Fibroblast of the conjunctiva (primary cell): ENCODE results near the gene PNCK.
"Not testable (repeated sequence)": the region's sequence is repeated elsewhere in the genome, so short reads cannot be mapped to it uniquely, and the experiment has no call there.

ENCODE experiments used
- DNase-seq: peaks from one replicate; pipeline ENCODE4 v3.0.0-alpha.2; 2010; ENCODE audit warnings: low read depth

PNCK gene

DNA sequence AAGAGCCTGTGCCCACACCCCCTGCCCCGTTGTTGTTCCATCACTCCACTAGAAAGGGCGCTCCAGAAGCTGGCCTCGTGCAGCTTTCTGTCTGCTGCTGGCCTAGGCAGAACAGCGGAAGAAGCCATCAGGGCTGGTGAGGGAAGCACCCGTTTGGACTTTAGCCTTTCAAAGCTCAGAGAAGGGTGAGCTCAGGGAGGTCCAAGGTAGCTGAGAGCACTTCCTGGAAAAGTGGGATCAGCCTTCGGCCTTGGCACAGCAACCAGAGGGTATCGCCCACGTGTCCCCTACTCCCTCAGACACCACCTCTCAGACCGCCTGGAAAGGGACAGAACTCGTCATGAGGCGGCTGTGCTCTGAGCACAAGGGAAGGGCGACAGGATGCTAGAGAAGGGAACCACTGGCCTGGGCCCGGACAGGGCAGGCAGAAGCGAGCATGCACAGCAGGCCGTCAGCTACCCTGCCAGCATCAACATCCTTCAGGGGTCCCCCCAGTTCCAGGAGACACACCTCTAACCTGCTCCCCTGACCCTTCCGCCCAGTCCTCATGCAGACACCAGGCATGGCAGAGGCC, 25.7 kb upstream of the PNCK start:
- DNase-seq, result not testable (repeated sequence)

GRCh38 chrX:153697924-153698865, 24.6 kb upstream of the PNCK start:
- no peak for DNase-seq

- DNase-seq, result not testable (repeated sequence)
These were observed 23.5 kb upstream of the PNCK start for GRCh38 chrX:153696986-153697722.

DNA sequence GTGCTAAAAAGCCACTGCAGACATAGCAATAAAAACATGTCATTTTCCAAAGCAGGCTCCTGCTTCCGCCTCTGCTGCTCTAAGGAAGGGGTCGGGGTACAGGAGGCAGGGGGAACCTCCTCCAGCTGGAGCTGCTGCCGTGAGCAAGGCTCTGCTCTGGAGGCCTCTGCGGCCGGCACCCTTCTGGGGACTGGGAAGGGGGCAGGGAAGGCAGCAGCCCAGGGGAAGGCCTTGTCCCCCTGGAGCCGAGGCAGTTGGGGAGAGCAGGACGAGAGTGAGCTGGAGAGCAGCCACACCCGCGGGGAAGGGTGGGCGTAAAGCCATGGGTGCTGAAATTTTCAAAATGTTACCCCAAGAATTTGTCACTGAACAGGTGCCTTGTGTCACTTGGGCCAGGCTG, 22.9 kb upstream of the PNCK start:
- not testable (repeated sequence) for DNase-seq

- no peak for DNase-seq
These were observed 22.5 kb upstream of the PNCK start for GRCh38 chrX:153696100-153696499.

DNA sequence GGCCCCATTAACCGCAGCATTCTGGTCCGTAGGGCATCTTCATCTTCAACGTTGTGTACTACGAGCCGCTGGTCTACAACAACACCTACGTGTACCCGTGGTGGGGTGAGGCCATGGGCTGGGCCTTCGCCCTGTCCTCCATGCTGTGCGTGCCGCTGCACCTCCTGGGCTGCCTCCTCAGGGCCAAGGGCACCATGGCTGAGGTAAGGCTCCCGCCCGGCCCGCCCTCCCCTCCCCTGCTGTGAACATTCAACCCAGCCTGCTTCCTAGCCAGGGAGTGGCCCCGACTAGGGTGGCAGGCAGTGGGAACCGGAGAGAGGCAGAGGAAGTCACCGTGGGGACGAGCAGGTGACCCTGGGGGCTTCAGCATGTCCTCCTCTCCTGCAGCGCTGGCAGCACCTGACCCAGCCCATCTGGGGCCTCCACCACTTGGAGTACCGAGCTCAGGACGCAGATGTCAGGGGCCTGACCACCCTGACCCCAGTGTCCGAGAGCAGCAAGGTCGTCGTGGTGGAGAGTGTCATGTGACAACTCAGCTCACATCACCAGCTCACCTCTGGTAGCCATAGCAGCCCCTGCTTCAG, 21.2 kb upstream of the PNCK start:
- DNase-seq, result no peak

GRCh38 chrX:153694256-153694655, 20.6 kb upstream of the PNCK start:
- not testable (repeated sequence) for DNase-seq

DNA sequence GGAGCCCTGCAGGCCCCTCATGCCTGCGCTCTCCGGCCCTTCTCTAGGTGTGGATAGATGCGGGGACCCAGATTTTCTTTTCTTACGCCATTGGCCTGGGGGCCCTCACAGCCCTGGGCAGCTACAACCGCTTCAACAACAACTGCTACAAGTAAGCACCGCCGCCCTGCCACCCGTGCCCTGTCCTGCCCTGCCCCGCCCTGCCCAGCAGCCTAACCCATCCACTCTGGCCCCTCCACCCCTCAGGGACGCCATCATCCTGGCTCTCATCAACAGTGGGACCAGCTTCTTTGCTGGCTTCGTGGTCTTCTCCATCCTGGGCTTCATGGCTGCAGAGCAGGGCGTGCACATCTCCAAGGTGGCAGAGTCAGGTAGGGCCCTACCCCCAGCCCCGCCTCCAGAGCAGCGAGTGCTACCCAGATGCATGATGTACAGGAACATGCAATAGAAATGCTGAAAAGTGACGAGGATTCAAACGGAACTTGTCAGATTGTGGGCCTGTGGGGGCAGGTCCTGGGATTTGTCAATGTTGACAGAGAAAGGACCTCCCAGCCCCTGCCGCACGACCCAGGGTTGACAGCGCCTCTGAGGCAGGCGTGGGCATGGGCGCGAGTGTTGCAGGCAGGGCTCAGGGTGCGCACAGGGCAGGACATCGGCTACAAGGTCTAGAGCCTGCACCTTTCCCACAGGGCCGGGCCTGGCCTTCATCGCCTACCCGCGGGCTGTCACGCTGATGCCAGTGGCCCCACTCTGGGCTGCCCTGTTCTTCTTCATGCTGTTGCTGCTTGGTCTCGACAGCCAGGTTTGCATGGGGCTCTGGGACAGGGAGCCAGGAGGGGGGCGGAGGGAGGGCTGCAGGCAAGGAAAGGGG, 19.8 kb upstream of the PNCK start:
- DNase-seq, result no peak

DNA sequence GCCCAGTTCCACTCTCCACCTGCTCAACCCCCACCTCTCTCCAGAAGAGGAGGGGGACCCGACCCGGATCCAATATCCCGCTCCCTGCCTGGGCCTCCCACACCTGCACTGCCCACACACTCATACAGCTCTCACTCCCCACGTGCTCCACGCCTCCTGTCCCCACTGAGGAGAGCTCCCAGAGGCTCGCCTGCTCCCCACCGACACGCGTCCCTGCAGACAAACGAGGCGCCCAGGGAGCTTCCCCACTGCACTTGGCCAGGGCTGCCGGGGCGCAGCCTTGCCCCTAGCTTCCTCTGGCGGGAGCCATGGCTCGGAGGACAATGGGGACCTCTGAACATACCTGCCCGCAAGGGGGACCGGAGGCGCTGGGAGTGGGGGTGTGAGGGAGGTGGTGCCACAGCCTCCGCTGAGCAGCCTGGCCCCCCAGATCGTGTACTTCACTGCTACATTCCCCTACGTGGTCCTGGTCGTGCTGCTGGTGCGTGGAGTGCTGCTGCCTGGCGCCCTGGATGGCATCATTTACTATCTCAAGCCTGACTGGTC, 19.1 kb upstream of the PNCK start:
- DNase-seq, result no peak

DNA sequence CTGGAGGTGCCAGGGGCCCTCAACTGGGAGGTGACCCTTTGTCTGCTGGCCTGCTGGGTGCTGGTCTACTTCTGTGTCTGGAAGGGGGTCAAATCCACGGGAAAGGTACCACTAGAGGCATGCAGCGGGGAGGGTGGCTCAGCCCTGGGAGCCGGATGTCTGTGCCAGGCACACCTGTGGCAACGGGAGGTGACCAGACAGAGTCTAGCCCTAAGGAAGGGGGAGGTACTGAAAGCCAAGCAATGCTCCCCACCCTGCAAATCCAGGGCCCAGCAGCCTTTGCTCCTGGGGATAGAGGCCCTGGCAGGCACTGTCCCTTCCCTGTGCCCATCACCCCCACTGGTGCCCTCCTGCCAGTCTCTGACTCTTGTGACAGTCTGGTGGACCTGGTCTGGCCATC, 18.4 kb upstream of the PNCK start:
- DNase-seq, result no peak

- not testable (repeated sequence) for DNase-seq
These were observed 17.6 kb upstream of the PNCK start for GRCh38 chrX:153691032-153691827.

- DNase-seq, result no peak
These were observed 16.9 kb upstream of the PNCK start for GRCh38 chrX:153690466-153690865.

- DNase-seq, result no peak
These were observed 16.2 kb upstream of the PNCK start for GRCh38 chrX:153689654-153690465.

GRCh38 chrX:153688911-153689590, 15.4 kb upstream of the PNCK start:
- no peak for DNase-seq

- DNase-seq, result no peak
These were observed 14.9 kb upstream of the PNCK start for GRCh38 chrX:153688506-153688905.

GRCh38 chrX:153688071-153688470, 14.5 kb upstream of the PNCK start:
- no peak for DNase-seq

- DNase-seq, result peak; percentile 12
These were observed 13.8 kb upstream of the PNCK start, which contains the start of gene SLC6A8 for GRCh38 chrX:153687121-153688039. Gene SLC6A8 (plus strand): TSS chrX:153687926. CDS start chrX:153688575, 649 bp downstream.

- no peak for DNase-seq
These were observed 13.1 kb upstream of the PNCK start for GRCh38 chrX:153686711-153687110.
